AG09319 (cell line): ENCODE measurements around the gene PRTFDC1.

Experiments used
- DNase-seq: peaks from one replicate; pipeline ENCODE4 v3.0.0-alpha.2; 2010; ENCODE audit warnings: low read depth; ENCODE audit errors: extremely low read depth
- TF ChIP-seq, protein P1 (sequence below): IDR thresholded peaks from 2 replicates; pipeline ENCODE4 v1.5.1; 2011; ENCODE audit warnings: low read depth, mild to moderate bottlenecking, inconsistent platforms, low read length, moderate library complexity

PRTFDC1 gene

GRCh38 chr10:24963521-24964041 lies 11.2 kb upstream of the PRTFDC1 start:
- DNase-seq, result no peak

GRCh38 chr10:24962995-24963394 lies 10.6 kb upstream of the PRTFDC1 start:
- TF ChIP-seq, protein P1, sequence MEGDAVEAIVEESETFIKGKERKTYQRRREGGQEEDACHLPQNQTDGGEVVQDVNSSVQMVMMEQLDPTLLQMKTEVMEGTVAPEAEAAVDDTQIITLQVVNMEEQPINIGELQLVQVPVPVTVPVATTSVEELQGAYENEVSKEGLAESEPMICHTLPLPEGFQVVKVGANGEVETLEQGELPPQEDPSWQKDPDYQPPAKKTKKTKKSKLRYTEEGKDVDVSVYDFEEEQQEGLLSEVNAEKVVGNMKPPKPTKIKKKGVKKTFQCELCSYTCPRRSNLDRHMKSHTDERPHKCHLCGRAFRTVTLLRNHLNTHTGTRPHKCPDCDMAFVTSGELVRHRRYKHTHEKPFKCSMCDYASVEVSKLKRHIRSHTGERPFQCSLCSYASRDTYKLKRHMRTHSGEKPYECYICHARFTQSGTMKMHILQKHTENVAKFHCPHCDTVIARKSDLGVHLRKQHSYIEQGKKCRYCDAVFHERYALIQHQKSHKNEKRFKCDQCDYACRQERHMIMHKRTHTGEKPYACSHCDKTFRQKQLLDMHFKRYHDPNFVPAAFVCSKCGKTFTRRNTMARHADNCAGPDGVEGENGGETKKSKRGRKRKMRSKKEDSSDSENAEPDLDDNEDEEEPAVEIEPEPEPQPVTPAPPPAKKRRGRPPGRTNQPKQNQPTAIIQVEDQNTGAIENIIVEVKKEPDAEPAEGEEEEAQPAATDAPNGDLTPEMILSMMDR, result no peak
- DNase-seq, result no peak

More at GRCh38 chr10:24963521-24964041, 11.2 kb upstream of the PRTFDC1 start:
- TF ChIP-seq, protein P1, result no peak

DNA sequence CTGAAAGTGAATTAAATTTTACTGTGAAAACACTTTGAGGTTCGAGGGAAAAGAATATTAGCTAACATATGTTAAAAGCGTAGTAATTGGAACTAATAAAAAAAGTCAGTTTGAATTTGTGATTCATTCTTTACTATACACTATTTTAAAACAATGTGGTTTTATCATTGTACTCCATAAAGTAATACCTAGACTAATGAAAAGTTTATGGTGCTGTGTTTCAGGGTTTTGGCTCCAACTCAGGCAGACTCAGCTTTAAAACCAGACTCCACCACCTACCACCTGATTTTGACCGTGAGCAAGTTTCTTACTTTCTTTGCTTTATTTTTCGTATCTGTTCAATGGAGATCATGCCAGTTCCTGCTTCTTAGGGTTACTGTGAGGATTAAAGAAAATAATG lies 9.2 kb upstream of the PRTFDC1 start:
- TF ChIP-seq, protein P1, result no peak
- DNase-seq, result no peak

DNA sequence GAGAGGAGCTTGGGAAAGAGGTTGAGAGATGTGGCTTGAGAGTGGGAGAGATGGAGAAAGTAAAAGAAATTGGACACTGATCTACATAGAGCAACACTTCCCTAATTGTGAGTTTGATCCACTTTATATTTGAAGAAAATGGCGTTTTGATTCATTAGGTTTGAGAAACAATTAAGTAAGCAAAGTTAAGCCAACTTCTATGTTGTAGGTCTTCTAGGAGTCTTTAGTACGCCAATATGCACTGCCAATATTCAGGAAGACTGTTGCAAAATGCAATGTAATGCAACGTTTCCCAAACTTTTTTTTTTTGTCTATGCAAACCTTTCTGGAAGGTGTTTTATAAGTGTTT lies 7.0 kb upstream of the PRTFDC1 start:
- no peak for DNase-seq
- TF ChIP-seq, protein P1, result no peak

GRCh38 chr10:24958721-24959381 lies 6.4 kb upstream of the PRTFDC1 start:
- no peak for DNase-seq
- TF ChIP-seq, protein P1, result no peak; the same call in 1 of the 2 replicates

GRCh38 chr10:24958091-24958720 lies 5.8 kb upstream of the PRTFDC1 start:
- TF ChIP-seq, protein P1, result no peak
- DNase-seq, result peak; percentile 84

- peak; percentile 69 for DNase-seq
Observed at GRCh38 chr10:24957624-24958051, 5.2 kb upstream of the PRTFDC1 start.

GRCh38 chr10:24953675-24954074 lies 1.3 kb upstream of the PRTFDC1 start:
- TF ChIP-seq, protein P1, result no peak
- no peak for DNase-seq
